UCSD-AML1 (cell line): Measurements from ENCODE around the gene NARS2.

ENCODE experiments used
- DNase-seq: peaks from one replicate; lab custom pipeline; 2025; ENCODE audit not compliant: unreplicated experiment; lab: John Stamatoyannopoulos, UW

The NARS2 gene

GRCh38 chr11:78446210-78446609 lies 128.5 kb downstream of the NARS2 start:
- DNase-seq, result no peak

- DNase-seq, result no peak
Observed at GRCh38 chr11:78444726-78445125, 129.9 kb downstream of the NARS2 start.

DNA sequence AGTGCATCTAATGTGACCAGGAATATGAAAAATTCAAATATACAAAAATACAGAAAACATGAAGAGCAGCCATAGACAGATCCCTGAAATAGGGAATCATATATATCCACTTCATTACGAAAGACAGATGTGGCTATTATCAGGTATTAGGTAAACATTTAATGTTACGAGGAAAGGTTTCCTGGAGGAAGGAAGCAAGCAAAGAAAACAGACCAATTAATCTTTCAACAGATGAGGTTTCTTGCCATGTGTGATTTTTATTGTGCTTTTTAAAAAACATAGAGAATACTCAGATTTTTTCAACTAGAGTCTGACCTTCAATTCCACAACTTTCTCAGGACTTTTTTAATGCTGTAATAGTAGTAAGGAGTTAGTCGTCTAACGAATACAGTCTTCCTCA lies 132.7 kb downstream of the NARS2 start:
- no peak for DNase-seq

- no peak for DNase-seq
Observed at GRCh38 chr11:78438298-78438975, 136.2 kb downstream of the NARS2 start.

DNA sequence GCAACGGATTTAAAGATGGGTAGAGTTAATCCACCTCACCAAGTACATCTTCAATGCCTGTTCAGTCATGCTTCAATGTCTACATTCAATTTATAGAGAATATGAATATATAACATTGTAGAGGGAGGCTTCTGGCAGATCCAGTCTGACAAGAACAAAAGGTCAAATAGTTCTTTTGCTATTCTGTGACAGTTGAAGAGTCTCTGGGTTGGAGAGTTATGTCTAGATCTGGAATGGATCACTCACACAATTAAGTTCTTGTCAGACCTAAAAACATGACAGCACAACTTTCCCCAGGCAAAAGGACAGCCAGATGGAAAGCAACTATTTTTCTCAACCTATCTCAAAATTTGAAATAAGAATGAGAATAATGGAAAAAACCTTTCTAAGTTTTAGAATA lies 141.7 kb downstream of the NARS2 start:
- no peak for DNase-seq

DNA sequence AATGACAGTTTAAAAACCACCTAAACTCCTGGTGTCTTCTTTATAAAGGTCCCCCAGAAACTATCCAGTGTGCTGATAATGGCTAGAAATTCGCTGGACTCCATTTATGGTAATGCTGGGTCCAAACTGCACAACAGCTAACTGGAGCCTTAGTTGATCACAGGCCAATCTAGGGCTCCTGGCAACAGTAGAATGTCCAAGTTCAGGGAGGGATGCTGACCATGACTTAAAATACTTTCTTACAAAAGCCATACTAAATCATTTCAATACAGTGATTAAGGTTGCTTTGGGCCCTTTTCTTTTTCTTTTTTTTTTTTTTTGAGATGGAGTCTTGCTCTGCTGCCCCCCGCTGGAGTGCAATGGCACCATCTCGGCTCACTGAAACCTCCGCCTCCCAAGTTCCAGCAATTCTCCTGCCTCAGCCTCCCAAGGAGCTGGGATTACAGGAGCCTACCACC lies 142.6 kb downstream of the NARS2 start:
- DNase-seq, result no peak

DNA sequence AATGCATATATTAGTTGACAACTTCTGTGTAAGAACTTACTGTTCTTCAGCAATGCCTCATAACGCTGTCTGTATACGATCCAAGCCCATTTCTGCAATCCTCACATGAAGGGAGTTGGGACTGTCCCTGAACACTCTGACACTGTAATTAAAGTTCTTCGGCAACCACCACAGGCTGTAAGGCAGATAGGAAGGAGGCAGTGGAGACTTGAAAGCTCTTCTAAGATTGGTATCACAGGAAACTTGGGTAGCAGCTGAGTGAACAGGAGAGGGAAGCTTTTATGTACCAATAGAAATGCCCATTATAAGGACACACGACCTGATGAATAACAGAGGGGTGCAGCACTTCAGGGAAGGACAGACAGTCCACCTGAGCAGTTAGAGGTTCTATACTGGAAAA lies 145.0 kb downstream of the NARS2 start:
- DNase-seq, result no peak

- no peak for DNase-seq
Observed at GRCh38 chr11:78429209-78429608, 145.5 kb downstream of the NARS2 start.

- no peak for DNase-seq
Observed at GRCh38 chr11:78428773-78429172, 145.9 kb downstream of the NARS2 start.

- no peak for DNase-seq
Observed at GRCh38 chr11:78428266-78428636, 146.4 kb downstream of the NARS2 start.

DNA sequence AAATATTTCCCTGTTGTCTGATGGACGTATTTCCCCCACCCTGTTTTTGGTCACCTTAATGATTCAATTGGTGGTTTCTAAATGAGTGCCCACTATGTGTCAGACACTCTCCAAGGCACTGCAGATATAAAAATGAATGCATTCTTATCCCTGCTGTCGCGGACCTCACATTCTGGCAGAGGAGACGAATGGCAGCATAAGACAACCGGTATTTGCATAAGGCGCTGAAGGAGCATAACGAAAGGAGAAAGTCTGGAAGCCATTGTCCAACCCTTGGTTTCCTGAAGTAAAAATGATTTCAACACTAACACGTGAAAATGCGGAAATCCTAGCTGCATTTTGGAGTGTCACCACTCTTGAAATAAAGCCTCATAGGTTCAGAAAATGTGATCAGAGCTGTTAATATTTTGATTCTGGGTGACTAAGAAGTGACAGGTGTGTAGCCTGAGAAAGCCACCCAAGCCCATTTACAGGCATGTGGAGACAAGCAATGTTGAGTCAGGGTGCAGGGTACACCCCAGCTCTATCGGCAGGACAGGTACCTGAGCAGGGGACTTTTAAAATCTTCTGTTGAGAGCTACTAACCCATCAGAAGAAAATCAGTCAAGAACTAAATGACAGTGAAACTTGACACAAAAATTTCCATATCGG lies 146.9 kb downstream of the NARS2 start:
- no peak for DNase-seq

- no peak for DNase-seq
Observed at GRCh38 chr11:78426845-78427244, 147.8 kb downstream of the NARS2 start.

- no peak for DNase-seq
Observed at GRCh38 chr11:78425399-78426070, 149.1 kb downstream of the NARS2 start.

DNA sequence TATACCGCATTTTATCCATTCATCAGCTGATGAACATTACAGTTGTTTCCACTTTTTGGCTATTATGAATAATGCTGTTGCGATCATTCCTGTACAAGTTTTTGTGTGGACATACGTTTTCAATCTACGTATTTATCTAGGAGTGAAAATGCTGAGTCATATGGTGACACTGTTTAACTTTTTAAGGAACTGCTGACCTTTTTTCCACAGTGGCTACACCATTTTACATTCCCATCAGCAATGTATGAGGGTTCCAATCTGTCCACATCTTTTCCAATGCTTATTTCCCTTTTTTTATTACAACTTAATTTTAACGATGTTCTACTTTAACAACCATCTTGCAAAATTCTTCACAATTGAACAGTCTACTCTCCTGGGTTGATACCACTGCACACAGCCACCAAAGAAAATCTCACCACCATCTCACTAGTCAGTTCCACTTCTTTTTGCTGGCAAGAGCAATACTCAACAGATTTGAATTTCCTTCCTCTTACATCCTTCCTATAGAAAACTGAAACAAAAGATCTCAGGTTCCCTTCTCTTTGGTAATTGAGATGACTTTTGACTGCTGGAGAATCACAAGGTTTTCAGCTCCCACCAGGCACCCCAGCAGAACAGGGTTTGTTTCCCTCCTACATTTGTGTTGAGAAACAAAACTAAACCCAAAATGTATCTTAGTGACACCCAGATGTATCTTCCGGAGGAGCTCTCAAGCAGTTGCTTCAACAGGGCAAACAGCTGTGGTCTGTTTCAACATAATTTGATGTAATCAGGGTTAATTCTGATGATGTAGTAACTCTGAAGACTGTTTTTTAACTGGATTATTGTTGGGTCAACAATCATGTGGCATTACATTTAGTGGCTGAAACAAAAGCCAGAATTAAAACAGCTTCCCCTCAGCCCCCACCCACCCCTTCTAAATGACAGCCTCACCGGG lies 150.1 kb downstream of the NARS2 start:
- DNase-seq, result no peak

GRCh38 chr11:78423241-78423640 lies 151.4 kb downstream of the NARS2 start:
- no peak for DNase-seq

- DNase-seq, result no peak
Observed at GRCh38 chr11:78420796-78421209, 153.9 kb downstream of the NARS2 start.

GRCh38 chr11:78420255-78420764 lies 154.4 kb downstream of the NARS2 start:
- DNase-seq, result peak; percentile 31

GRCh38 chr11:78419327-78419726 lies 155.3 kb downstream of the NARS2 start:
- no peak for DNase-seq

DNA sequence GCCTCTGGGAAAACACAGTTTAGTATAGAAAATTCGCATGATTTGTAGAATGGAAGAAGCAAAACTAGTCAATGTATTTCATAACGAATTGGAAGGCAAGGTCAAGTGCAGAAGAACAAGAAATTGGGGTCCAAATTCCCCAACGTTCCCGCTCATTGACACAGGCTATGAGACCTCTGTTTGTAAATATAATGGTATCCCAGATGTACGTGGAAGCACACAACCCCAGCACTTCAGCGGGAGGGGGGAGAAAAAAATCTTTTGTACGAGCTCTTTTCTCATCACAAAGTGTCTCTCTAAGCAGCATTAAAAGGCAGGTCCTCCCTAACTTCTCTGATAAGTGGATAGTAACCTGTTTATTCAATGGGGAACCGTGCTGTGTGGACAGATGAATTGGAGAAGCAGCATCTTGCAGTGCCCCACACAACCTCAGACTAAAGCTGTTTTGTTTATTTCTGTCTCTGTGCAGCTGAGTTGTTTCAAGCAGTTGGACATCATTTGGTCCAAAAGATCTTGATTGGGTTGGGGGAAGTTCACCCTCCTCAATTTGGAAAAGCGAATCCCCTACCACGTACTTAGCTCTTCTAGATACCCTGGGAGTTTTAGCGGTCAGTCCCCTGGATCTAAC lies 156.0 kb downstream of the NARS2 start:
- no peak for DNase-seq

GRCh38 chr11:78417888-78418583 lies 156.6 kb downstream of the NARS2 start:
- DNase-seq, result peak; percentile 85
